ENCODE data around the gene VPS16. TPM values are rescaled to one million over a fixed set of nuclear protein-coding genes. Genes with fewer than 3 reads are reported as not detected.

Gene VPS16
- total RNA-seq, 1 donor from 2014 or later = 24.9 TPM

DNA sequence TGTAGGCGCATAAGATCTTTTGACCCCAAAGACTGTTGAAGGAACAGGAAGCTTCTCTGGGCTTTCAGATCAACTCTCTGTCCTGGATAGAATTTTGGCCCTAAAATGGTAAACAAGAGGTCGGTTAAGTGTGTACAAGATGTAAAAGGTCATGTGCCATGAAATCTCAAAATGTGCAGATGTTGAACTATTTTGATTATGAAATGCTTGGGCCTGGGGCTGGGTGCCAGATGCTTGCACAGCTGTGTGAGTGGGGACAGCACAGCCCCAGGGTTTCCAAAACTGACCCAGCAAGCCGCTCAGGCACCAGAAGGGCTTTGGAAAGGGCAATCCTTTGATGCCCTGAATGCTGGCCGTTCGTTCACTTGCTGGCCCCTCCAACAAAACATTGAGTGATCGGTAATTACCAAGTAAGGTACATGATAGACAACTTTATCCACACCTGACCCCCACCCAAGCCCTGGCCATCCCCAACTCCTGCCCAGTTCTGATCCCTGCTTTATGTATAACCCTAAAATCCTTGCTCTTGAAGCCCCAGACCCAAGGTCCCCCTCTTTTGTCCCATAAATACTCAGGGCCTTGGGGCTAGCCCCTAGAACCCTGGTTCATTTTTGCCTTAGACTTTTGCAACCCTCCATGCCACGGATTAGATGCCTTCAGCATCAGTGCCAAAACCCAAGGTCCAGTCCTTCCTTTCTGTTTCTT, 22.5 kb upstream of the VPS16 start:
- Histone ChIP-seq H2AFZ (ENCODE audit: low read depth, low read length) (no peak overlapping the region), H3K4me1 (ENCODE audit: insufficient read depth, low read length) (peaks cover 32% of the 10 kb centered on the region), H4K20me1 (ENCODE audit: insufficient read depth, low read length) (no peaks in the 10 kb centered on the region), H3K27ac (ENCODE audit: low read depth, low read length) (no peak overlapping the region), H3K79me2 (ENCODE audit: insufficient read depth, low read length) (no peaks in the 10 kb centered on the region), H3K4me2 (ENCODE audit: low read length) (no peak overlapping the region), H3K9me3 (ENCODE audit: insufficient read depth, low read depth, low read length) (no peaks in the 10 kb centered on the region), H3K9ac (ENCODE audit: low read length) (no peak overlapping the region), H3K36me3 (ENCODE audit: insufficient read depth, low read length) (no peaks in the 10 kb centered on the region), H3K27me3 (ENCODE audit: insufficient read depth, low read length) (peaks cover 14% of the 10 kb centered on the region), H3K4me3 (ENCODE audit: insufficient read depth, low read depth, low read length) (no peak overlapping the region)
- FAIRE-seq = no peak
- H3K27ac Mint-ChIP-seq (ENCODE audit: unreplicated experiment) = no peak overlapping the region
- peaks cover 12% of the 10 kb centered on the region for H3K9me3 Mint-ChIP-seq (ENCODE audit: unreplicated experiment)
- no peaks in the 10 kb centered on the region for H3K36me3 Mint-ChIP-seq (ENCODE audit: low read depth, unreplicated experiment)
- TF ChIP-seq, protein P1, sequence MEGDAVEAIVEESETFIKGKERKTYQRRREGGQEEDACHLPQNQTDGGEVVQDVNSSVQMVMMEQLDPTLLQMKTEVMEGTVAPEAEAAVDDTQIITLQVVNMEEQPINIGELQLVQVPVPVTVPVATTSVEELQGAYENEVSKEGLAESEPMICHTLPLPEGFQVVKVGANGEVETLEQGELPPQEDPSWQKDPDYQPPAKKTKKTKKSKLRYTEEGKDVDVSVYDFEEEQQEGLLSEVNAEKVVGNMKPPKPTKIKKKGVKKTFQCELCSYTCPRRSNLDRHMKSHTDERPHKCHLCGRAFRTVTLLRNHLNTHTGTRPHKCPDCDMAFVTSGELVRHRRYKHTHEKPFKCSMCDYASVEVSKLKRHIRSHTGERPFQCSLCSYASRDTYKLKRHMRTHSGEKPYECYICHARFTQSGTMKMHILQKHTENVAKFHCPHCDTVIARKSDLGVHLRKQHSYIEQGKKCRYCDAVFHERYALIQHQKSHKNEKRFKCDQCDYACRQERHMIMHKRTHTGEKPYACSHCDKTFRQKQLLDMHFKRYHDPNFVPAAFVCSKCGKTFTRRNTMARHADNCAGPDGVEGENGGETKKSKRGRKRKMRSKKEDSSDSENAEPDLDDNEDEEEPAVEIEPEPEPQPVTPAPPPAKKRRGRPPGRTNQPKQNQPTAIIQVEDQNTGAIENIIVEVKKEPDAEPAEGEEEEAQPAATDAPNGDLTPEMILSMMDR (IDR thresholded peaks at IDR 0.05; ENCODE audit: insufficient read depth, low read depth, low read length) = no peak
- TF ChIP-seq EZH2 (IDR thresholded peaks at IDR 0.05; ENCODE audit: insufficient read depth, low read length) = no peak
- H3K27me3 Mint-ChIP-seq (ENCODE audit: low read depth, unreplicated experiment) = peaks cover 37% of the 10 kb centered on the region
- no peak for DNase-seq (ENCODE audit: low read depth)
- H3K4me3 Mint-ChIP-seq (ENCODE audit: unreplicated experiment) = no peak overlapping the region
- peaks cover 26% of the 10 kb centered on the region for H3K4me1 Mint-ChIP-seq (ENCODE audit: low read depth, unreplicated experiment)

DNA sequence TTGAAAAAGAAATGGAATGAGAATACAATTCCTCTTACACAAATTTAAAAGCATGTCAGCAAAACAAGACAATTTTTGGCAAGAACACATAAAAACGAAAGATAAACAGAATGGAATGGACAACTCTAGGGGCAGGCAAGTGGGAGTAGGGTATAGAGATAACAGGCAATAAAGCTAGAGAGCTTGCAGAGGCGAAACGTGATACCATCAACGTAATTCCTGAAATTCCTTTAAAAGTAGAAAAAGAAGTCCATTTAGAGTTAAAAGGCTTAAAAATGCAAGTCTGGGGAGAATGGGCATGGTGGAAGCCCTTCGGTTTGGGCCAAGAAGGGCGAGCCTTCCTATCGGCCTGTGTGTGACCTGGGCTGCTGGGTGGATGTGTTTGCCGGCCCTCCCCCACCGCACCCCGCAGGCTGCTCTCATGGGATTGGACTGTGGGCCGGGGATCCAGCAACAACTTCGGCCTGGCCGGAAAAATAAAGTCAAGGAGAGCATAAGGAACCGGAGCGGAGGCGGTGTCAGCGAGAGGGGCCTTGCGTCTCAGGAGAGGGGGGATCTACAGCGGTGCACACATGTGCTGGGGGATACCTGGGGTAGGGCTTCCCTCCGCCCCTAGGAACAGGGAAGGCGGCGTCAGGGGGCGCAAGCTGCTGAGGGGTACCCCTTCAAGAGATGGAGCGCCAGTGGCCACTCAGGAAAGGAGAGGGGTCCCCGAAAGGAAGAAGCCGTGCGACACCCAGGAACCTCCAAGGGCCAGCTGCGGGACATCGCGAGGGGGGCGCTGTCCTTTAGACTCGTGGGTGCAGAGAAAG, 20.3 kb upstream of the VPS16 start:
- FAIRE-seq (no peak), DNase-seq (ENCODE audit: low read depth) (peak; percentile 51)
- no peak overlapping the region for H3K4me3 ChIP-seq (ENCODE audit: insufficient read depth, low read depth, low read length)
- H3K4me2 ChIP-seq (ENCODE audit: low read length) = peak overlapping the region; percentile 71
- no peak overlapping the region for H2AFZ ChIP-seq (ENCODE audit: low read depth, low read length)
- no peaks in the 10 kb centered on the region for H3K36me3 ChIP-seq (ENCODE audit: insufficient read depth, low read length)
- H3K79me2 ChIP-seq (ENCODE audit: insufficient read depth, low read length) = no peaks in the 10 kb centered on the region
- H3K9ac ChIP-seq (ENCODE audit: low read length) = no peak overlapping the region
- H3K27ac ChIP-seq (ENCODE audit: low read depth, low read length) = no peak overlapping the region
- no peaks in the 10 kb centered on the region for H3K36me3 Mint-ChIP-seq (ENCODE audit: low read depth, unreplicated experiment)
- peaks cover 6% of the 10 kb centered on the region for H3K9me3 Mint-ChIP-seq (ENCODE audit: unreplicated experiment)
- peaks cover 15% of the 10 kb centered on the region for H3K4me1 Mint-ChIP-seq (ENCODE audit: low read depth, unreplicated experiment)
- H3K27ac Mint-ChIP-seq (ENCODE audit: unreplicated experiment) = no peak overlapping the region
- peaks cover 16% of the 10 kb centered on the region for H3K4me1 ChIP-seq (ENCODE audit: insufficient read depth, low read length)
- no peaks in the 10 kb centered on the region for H4K20me1 ChIP-seq (ENCODE audit: insufficient read depth, low read length)
- peak; percentile 36 for TF ChIP-seq EZH2 (IDR thresholded peaks at IDR 0.05; ENCODE audit: insufficient read depth, low read length)
- TF ChIP-seq, protein P1 (IDR thresholded peaks at IDR 0.05; ENCODE audit: insufficient read depth, low read depth, low read length) = no peak
- peaks cover 37% of the 10 kb centered on the region for H3K27me3 Mint-ChIP-seq (ENCODE audit: low read depth, unreplicated experiment)
- no peaks in the 10 kb centered on the region for H3K9me3 ChIP-seq (ENCODE audit: insufficient read depth, low read depth, low read length)
- H3K4me3 Mint-ChIP-seq (ENCODE audit: unreplicated experiment) = no peak overlapping the region
- peaks cover 14% of the 10 kb centered on the region for H3K27me3 ChIP-seq (ENCODE audit: insufficient read depth, low read length)

Data from astrocyte (in vitro differentiated cells and primary cell).